HL-60/S4 treated with phorbol 12-myristate 13-acetate at 8.2 ng/mL for 4 days and 3 days (cell line): Measurements from ENCODE around the gene CNNM1.

Experiments used
- in situ Hi-C: fragments of 300-500 bp; cut with MboI; formaldehyde crosslinking; loops from 2 replicates; pipeline ENCODE4 v1.15.0; 2022; ENCODE audit warnings: low sequenced_read_pairs

The CNNM1 gene

DNA sequence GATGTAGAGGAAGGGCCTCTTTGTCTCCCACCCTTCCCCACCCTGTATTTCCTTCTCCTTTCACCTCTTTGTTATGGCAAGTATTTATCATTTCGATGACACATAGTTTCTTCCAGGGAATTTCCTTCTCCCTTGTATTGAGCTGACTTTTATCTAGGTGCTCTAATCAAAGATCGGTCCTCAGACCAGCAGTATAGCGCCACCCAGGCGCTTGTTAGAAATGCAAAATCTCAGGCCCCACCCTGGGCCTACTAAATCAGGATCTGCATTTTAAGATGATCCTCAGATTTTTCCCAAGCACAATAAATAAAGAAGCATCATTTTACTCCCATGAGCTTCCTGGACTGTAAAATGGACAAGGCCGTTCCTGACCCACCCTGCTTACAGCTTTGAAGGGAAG, 113.2 kb downstream of the CNNM1 start:
- in situ Hi-C loops = loop anchor here (25.0 kb wide), 1 partner anchor 270 kb away; no protein-coding TSS in a partner anchor

DNA sequence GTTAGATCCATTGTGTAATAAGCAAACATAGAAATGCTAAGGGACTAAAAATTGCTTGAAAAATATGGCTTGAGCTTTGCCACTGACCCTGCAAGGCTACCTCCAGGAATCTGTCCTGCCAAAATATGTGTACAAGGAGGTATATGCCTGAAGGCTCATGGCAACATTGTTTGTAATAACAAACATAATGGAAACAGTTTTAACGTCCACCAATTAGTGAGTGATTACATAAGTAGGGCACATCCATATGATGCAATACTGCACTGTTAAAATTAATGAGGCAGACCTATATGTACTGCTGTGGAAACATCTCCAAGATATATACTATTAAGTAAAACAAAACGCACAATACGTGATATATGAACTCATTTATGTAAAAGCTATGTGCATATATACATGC, 114.3 kb downstream of the CNNM1 start:
- in situ Hi-C loops = loop anchor here (25.0 kb wide), 1 partner anchor 269 kb away; no protein-coding TSS in a partner anchor
